ENCODE results near the gene GJB5.

GRCh38 chr1:34739613-34740012 is 15.2 kb upstream of the GJB5 start:
- TF ChIP-seq CTCF (IDR thresholded peaks at IDR 0.05) (no peak), EP300 (IDR thresholded peaks at IDR 0.05) (no peak), POLR2A (IDR thresholded peaks at IDR 0.05) (no peak)
